OCI-LY3 (cell line): ENCODE data around the gene EEIG2.

Source experiments
- H2AFZ ChIP-seq: fragments of 200-600, 300-600 bp; shearing (Covaris generic); 2 replicates; pipeline ENCODE4 v1.6.0; 2014; ENCODE audit warnings: antibody characterized with exemption, low read depth, low read length
- H3K27ac ChIP-seq: fragments of 200-600, 300-600 bp; sonication (generic); 2 replicates; pipeline ENCODE4 v1.5.1; 2014; ENCODE audit warnings: mild to moderate bottlenecking, low read length, moderate library complexity, mixed read lengths
- H3K27me3 ChIP-seq: fragments of 200-600, 300-600 bp; sonication (generic); 2 replicates; pipeline ENCODE4 v1.6.1; 2014; ENCODE audit warnings: low read depth, low read length, mixed read lengths
- H3K36me3 ChIP-seq: fragments of 200-600, 300-600 bp; sonication (generic); replicated peaks from 2 replicates; pipeline ENCODE3; 2014; ENCODE audit warnings: low read depth, low read length, mixed read lengths
- H3K4me1 ChIP-seq: fragments of 300-600, 200-600 bp; sonication (generic); 2 replicates; pipeline ENCODE4 v1.6.1; 2014; ENCODE audit warnings: low read length, mixed read lengths
- H3K4me2 ChIP-seq: fragments of 200-600, 300-600 bp; sonication (generic); 2 replicates; pipeline ENCODE4 v1.6.1; 2014; ENCODE audit warnings: low read length, mixed read lengths
- H3K4me3 ChIP-seq: fragments of 300-600, 200-600 bp; sonication (generic); 2 replicates; pipeline ENCODE4 v1.5.1; 2014; ENCODE audit warnings: antibody characterized with exemption, mild to moderate bottlenecking, low read length, moderate library complexity
- H3K79me2 ChIP-seq: fragments of 300-600, 200-600 bp; shearing (Covaris generic); 2 replicates; pipeline ENCODE4 v1.6.1; 2014; ENCODE audit warnings: mild to moderate bottlenecking, low read length, mixed read lengths
- H3K9ac ChIP-seq: fragments of 300-600, 200-600 bp; shearing (Covaris generic); 2 replicates; pipeline ENCODE4 v1.6.0; 2014; ENCODE audit warnings: mild to moderate bottlenecking, low read length, moderate library complexity
- H3K9me3 ChIP-seq: fragments of 200-600, 300-600 bp; shearing (Covaris generic); 2 replicates; pipeline ENCODE4 v1.6.1; 2014; ENCODE audit warnings: low read length, mixed read lengths; ENCODE audit not compliant: insufficient read depth
- H4K20me1 ChIP-seq: fragments of 200-600, 300-600 bp; sonication (generic); 2 replicates; pipeline ENCODE4 v1.6.1; 2016; ENCODE audit warnings: low read length, mixed read lengths; ENCODE audit not compliant: insufficient read depth
- EZH2phosphoT487 ChIP-seq: fragments of 200-600 bp; shearing (Covaris generic); IDR thresholded peaks from 2 replicates; pipeline ENCODE4 v1.6.1; 2018; ENCODE audit warnings: antibody characterized with exemption, mixed run types, low read depth
- TF ChIP-seq, protein P1 (sequence below): fragments of 200-600, 300-600 bp; sonication (generic); IDR thresholded peaks from 2 replicates; pipeline ENCODE4 v1.5.1; 2014; ENCODE audit warnings: antibody characterized with exemption, low read length, low read depth

Gene EEIG2

DNA sequence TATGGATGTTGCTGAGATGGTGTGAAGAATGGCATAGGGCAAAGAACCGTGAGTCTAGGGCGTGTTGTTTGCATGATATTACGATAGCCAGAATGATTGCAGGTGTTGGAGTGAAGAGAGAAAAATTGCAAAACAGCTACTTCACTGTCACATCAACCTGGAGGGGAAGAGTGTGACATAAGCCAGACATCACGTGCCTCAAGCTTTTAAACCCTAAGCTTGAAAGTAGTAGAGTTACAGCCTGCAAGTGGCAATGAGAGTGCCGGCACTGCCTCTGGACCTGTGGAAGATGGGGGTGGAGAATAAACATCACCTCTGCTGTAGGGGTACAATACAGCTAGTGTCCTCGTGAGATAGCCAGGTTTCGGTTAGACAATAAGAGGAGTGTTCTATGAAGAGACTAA, 11.1 kb downstream of the EEIG2 start:
- H3K9me3 ChIP-seq, result no peaks in the 10 kb centered on the region
- no peaks in the 10 kb centered on the region for H3K36me3 ChIP-seq
- H3K4me1 ChIP-seq, result peaks cover 3% of the 10 kb centered on the region
- H3K27ac ChIP-seq, result no peak overlapping the region
- no peak overlapping the region for H3K4me2 ChIP-seq
- no peaks in the 10 kb centered on the region for H3K79me2 ChIP-seq
- no peak overlapping the region for H3K9ac ChIP-seq
- H3K27me3 ChIP-seq, result no peaks in the 10 kb centered on the region
- no peak overlapping the region for H2AFZ ChIP-seq
- H4K20me1 ChIP-seq, result peaks cover 9% of the 10 kb centered on the region; the same call in 1 of the 2 replicates
- no peak for TF ChIP-seq EZH2phosphoT487
- TF ChIP-seq, protein P1, sequence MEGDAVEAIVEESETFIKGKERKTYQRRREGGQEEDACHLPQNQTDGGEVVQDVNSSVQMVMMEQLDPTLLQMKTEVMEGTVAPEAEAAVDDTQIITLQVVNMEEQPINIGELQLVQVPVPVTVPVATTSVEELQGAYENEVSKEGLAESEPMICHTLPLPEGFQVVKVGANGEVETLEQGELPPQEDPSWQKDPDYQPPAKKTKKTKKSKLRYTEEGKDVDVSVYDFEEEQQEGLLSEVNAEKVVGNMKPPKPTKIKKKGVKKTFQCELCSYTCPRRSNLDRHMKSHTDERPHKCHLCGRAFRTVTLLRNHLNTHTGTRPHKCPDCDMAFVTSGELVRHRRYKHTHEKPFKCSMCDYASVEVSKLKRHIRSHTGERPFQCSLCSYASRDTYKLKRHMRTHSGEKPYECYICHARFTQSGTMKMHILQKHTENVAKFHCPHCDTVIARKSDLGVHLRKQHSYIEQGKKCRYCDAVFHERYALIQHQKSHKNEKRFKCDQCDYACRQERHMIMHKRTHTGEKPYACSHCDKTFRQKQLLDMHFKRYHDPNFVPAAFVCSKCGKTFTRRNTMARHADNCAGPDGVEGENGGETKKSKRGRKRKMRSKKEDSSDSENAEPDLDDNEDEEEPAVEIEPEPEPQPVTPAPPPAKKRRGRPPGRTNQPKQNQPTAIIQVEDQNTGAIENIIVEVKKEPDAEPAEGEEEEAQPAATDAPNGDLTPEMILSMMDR, result no peak
- H3K4me3 ChIP-seq, result no peak overlapping the region

DNA sequence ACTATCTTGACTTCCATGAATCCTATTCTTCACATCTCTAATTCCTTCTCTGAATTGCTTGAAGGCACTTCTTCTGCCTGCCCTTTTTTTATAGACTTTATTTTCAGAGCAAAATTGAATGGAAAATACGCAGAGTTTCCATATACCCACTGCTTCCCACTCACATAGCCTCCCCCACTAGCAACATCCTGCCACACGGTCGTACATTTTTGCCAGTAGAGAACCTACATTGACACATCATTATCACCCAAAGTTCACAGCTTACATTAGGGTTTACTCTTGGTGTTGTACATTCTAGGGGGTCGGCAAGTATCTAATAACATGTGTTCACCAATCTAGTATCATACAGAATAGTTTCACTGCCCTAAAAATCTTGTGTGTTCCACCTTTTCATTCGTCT, 12.3 kb downstream of the EEIG2 start:
- no peaks in the 10 kb centered on the region for H3K27me3 ChIP-seq
- no peak overlapping the region for H2AFZ ChIP-seq
- no peak overlapping the region for H3K27ac ChIP-seq
- H3K79me2 ChIP-seq, result no peaks in the 10 kb centered on the region
- no peak overlapping the region for H3K9ac ChIP-seq
- no peaks in the 10 kb centered on the region for H3K9me3 ChIP-seq
- no peaks in the 10 kb centered on the region for H3K36me3 ChIP-seq
- H3K4me3 ChIP-seq, result no peak overlapping the region
- peaks cover 9% of the 10 kb centered on the region; the same call in 1 of the 2 replicates for H4K20me1 ChIP-seq
- TF ChIP-seq, protein P1, result no peak
- TF ChIP-seq EZH2phosphoT487, result no peak
- peaks cover 3% of the 10 kb centered on the region for H3K4me1 ChIP-seq
- H3K4me2 ChIP-seq, result no peak overlapping the region

DNA sequence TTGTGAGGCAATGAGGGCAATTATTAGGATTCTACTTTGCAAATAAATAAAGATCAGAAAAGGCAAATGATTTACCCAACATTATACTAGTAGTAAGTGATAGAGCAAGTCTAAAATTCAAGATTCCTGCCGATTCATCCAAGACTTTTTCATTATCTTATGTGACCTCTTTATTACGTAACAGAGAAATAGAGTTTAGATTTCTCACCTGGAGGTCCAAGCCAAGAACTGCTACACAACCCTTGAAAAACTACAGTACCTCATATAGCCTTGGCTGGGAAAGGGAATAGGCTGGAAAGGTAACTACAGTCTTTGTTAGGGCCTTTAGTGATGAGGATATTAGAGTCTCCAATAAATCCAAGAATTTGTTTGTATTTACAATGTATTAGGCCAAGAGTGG, 13.3 kb downstream of the EEIG2 start:
- Histone ChIP-seq H3K36me3 (no peaks in the 10 kb centered on the region), H3K9me3 (no peaks in the 10 kb centered on the region), H4K20me1 (peaks cover 9% of the 10 kb centered on the region; the same call in 1 of the 2 replicates), H3K79me2 (no peaks in the 10 kb centered on the region), H3K4me3 (no peak overlapping the region), H3K4me1 (peaks cover 3% of the 10 kb centered on the region), H2AFZ (no peak overlapping the region), H3K27me3 (no peaks in the 10 kb centered on the region), H3K27ac (no peak overlapping the region), H3K9ac (no peak overlapping the region), H3K4me2 (no peak overlapping the region)
- TF ChIP-seq, protein P1, result no peak
- no peak for TF ChIP-seq EZH2phosphoT487

DNA sequence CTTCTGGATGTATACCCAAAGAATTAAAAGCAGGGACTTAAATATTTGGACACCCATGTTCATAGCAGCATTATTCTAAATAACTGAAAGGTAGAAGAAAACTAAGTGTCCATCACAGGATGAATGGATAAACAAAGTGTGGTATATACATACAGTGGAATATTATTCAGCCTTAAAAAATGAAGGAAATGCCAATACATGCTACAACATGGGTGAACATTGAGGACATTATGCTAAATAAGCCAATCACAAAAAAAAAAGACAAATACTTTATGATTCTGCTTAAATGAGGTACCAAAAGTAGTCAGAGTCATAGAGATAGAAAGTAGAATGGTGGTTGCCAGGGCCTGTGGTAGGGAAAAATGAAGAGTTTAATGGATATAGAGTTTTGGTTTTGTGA, 14.1 kb downstream of the EEIG2 start:
- Histone ChIP-seq H3K4me2 (no peak overlapping the region), H4K20me1 (peaks cover 9% of the 10 kb centered on the region; the same call in 1 of the 2 replicates), H3K4me1 (peaks cover 3% of the 10 kb centered on the region), H3K27me3 (no peaks in the 10 kb centered on the region), H3K27ac (no peak overlapping the region), H3K4me3 (no peak overlapping the region), H3K36me3 (no peaks in the 10 kb centered on the region), H3K9me3 (no peaks in the 10 kb centered on the region), H3K79me2 (no peaks in the 10 kb centered on the region), H2AFZ (no peak overlapping the region), H3K9ac (no peak overlapping the region)
- TF ChIP-seq, protein P1, result no peak
- TF ChIP-seq EZH2phosphoT487, result no peak
